Effector memory CD4-positive, alpha-beta T cell (primary cell): ENCODE data around the gene CHN1.

Experiments used
- DNase-seq, 3 donors: peaks; one replicate each; pipeline ENCODE4 v3.0.0-alpha.2; 2020
- H3K27ac ChIP-seq: 2 replicates; pipeline ENCODE4 v1.7.0; 2013; ENCODE audit warnings: mild to moderate bottlenecking, low read length, moderate library complexity; ENCODE audit not compliant: insufficient read depth, poor library complexity, severe bottlenecking
- H3K27me3 ChIP-seq: replicated peaks from 2 replicates; pipeline ENCODE4 v1.7.0; 2013; ENCODE audit warnings: mild to moderate bottlenecking, low read length; ENCODE audit not compliant: insufficient read depth, control insufficient read depth, poor library complexity, severe bottlenecking
- H3K36me3 ChIP-seq: 2 replicates; pipeline ENCODE4 v1.7.0; 2013; ENCODE audit warnings: mild to moderate bottlenecking, low read length, moderate library complexity; ENCODE audit not compliant: control insufficient read depth, insufficient read depth
- H3K4me1 ChIP-seq: 2 replicates; pipeline ENCODE4 v1.7.0; 2013; ENCODE audit warnings: low read length, mild to moderate bottlenecking; ENCODE audit not compliant: control insufficient read depth, insufficient read depth, poor library complexity, severe bottlenecking
- H3K4me3 ChIP-seq: 2 replicates; pipeline ENCODE4 v1.7.0; 2013; ENCODE audit warnings: low read length, low read depth, mild to moderate bottlenecking; ENCODE audit not compliant: insufficient read depth, poor library complexity, severe bottlenecking
- H3K9me3 ChIP-seq: 2 replicates; pipeline ENCODE4 v1.7.0; 2013; ENCODE audit warnings: mild to moderate bottlenecking, low read length, moderate library complexity; ENCODE audit not compliant: control insufficient read depth

The CHN1 gene

GRCh38 chr2:174979996-174980395 is 25.2 kb downstream of the CHN1 start:
- H3K36me3 ChIP-seq = no peaks in the 10 kb centered on the region
- H3K9me3 ChIP-seq = no peaks in the 10 kb centered on the region
- H3K27ac ChIP-seq = no peak overlapping the region
- H3K4me1 ChIP-seq = no peaks in the 10 kb centered on the region
- H3K4me3 ChIP-seq = no peak overlapping the region
- DNase-seq = no peak
- H3K27me3 ChIP-seq = no peaks in the 10 kb centered on the region

- no peak overlapping the region for H3K4me3 ChIP-seq
- no peaks in the 10 kb centered on the region for H3K27me3 ChIP-seq
- H3K4me1 ChIP-seq = no peaks in the 10 kb centered on the region
- no peaks in the 10 kb centered on the region for H3K36me3 ChIP-seq
- DNase-seq = no peak
- no peak overlapping the region for H3K27ac ChIP-seq
- H3K9me3 ChIP-seq = no peaks in the 10 kb centered on the region
These were observed 27.8 kb downstream of the CHN1 start for GRCh38 chr2:174977364-174977763.

GRCh38 chr2:174974131-174974530 is 31.1 kb downstream of the CHN1 start:
- H3K4me1 ChIP-seq = no peaks in the 10 kb centered on the region
- no peak for DNase-seq
- H3K27ac ChIP-seq = no peak overlapping the region
- no peak overlapping the region for H3K4me3 ChIP-seq
- H3K27me3 ChIP-seq = no peaks in the 10 kb centered on the region
- H3K9me3 ChIP-seq = no peaks in the 10 kb centered on the region
- H3K36me3 ChIP-seq = no peaks in the 10 kb centered on the region

GRCh38 chr2:174972924-174973323 is 32.3 kb downstream of the CHN1 start:
- Histone ChIP-seq H3K36me3 (no peaks in the 10 kb centered on the region), H3K4me3 (no peak overlapping the region), H3K4me1 (no peaks in the 10 kb centered on the region), H3K9me3 (no peaks in the 10 kb centered on the region), H3K27me3 (no peaks in the 10 kb centered on the region), H3K27ac (no peak overlapping the region)
- no peak for DNase-seq

GRCh38 chr2:174971868-174972781 is 33.1 kb downstream of the CHN1 start:
- Histone ChIP-seq H3K4me3 (no peak overlapping the region), H3K9me3 (no peaks in the 10 kb centered on the region), H3K27ac (no peak overlapping the region), H3K4me1 (no peaks in the 10 kb centered on the region), H3K27me3 (no peaks in the 10 kb centered on the region), H3K36me3 (no peaks in the 10 kb centered on the region)
- DNase-seq = no peak

GRCh38 chr2:174970092-174970491 is 35.1 kb downstream of the CHN1 start:
- Histone ChIP-seq H3K4me3 (no peak overlapping the region), H3K27me3 (no peaks in the 10 kb centered on the region), H3K4me1 (no peaks in the 10 kb centered on the region), H3K36me3 (no peaks in the 10 kb centered on the region), H3K9me3 (no peaks in the 10 kb centered on the region), H3K27ac (no peak overlapping the region)
- DNase-seq = no peak

GRCh38 chr2:174969091-174969734 is 36.0 kb downstream of the CHN1 start:
- Histone ChIP-seq H3K9me3 (no peaks in the 10 kb centered on the region), H3K4me1 (no peaks in the 10 kb centered on the region), H3K27me3 (no peaks in the 10 kb centered on the region), H3K4me3 (no peak overlapping the region), H3K36me3 (no peaks in the 10 kb centered on the region), H3K27ac (no peak overlapping the region)
- DNase-seq = no peak

GRCh38 chr2:174967691-174968260 is 37.4 kb downstream of the CHN1 start:
- Histone ChIP-seq H3K27ac (no peak overlapping the region), H3K36me3 (no peaks in the 10 kb centered on the region), H3K4me1 (no peaks in the 10 kb centered on the region), H3K9me3 (no peaks in the 10 kb centered on the region), H3K27me3 (no peaks in the 10 kb centered on the region), H3K4me3 (no peak overlapping the region)
- no peak for DNase-seq

GRCh38 chr2:174967086-174967485 is 38.1 kb downstream of the CHN1 start:
- no peaks in the 10 kb centered on the region for H3K27me3 ChIP-seq
- H3K9me3 ChIP-seq = no peaks in the 10 kb centered on the region
- no peaks in the 10 kb centered on the region for H3K36me3 ChIP-seq
- DNase-seq = no peak
- H3K4me1 ChIP-seq = no peaks in the 10 kb centered on the region
- no peak overlapping the region for H3K4me3 ChIP-seq
- H3K27ac ChIP-seq = no peak overlapping the region
